Subcutaneous preadipocyte (primary cell): ENCODE measurements around the gene CHST12. TPM values are rescaled to one million over a fixed set of nuclear protein-coding genes. Genes with fewer than 3 reads are reported as not detected.

Source experiments
- small RNA-seq: library from RNA; depleted of rRNA; stranded (forward); fragments of <200 nt; gene quantifications from one replicate; pipeline ENCODE3, GENCODE V24; 2012
- total RNA-seq: library from RNA; depleted of rRNA; stranded (reverse); fragments of >200 nt; gene quantifications from 2 replicates; pipeline ENCODE4 v1.2.3, GENCODE V29; 2012

Gene CHST12
- total RNA-seq: 1.8 and 2.7 TPM in 2 replicates

GRCh38 chr7:2403014-2403717 is at the start of gene CHST12:
Gene CHST12 (plus strand): TSS chr7:2403611. CDS start chr7:2432640, 29,029 bp downstream.

GRCh38 chr7:2354186-2354938 is 49.0 kb upstream of the CHST12 start, which contains the start of gene EIF3B:
Gene EIF3B (plus strand): TSS chr7:2354827. CDS start chr7:2354922, 95 bp downstream.

GRCh38 chr7:2476298-2476697 is 72.9 kb downstream of the CHST12 start, which contains the start of gene GRIFIN:
Gene GRIFIN (minus strand): TSS chr7:2476398. CDS start chr7:2476383, 15 bp downstream.

Small RNA genes lying within 50 kb of the gene (small RNA-seq; reads per million reads assigned to genes)
- gene AC004840.2: not detected

Other genes with a start within 250 kb of the CHST12 start
- gene MAD1L1, start 170.7 kb upstream of the CHST12 start, total RNA-seq: 35.6 and 44.4 TPM in 2 replicates
- 15.8 and 17.4 TPM in 2 replicates for gene MRM2, start 161.4 kb upstream of the CHST12 start, total RNA-seq
- gene NUDT1, start 161.4 kb upstream of the CHST12 start, total RNA-seq: 26.6 and 36.0 TPM in 2 replicates
- gene SNX8, start 89.2 kb upstream of the CHST12 start, total RNA-seq: 17.3 and 23.7 TPM in 2 replicates
- 191 and 238 TPM in 2 replicates for gene EIF3B, start 48.8 kb upstream of the CHST12 start, total RNA-seq
- not detected in 2 replicates for gene GRIFIN, start 72.8 kb downstream of the CHST12 start, total RNA-seq
- gene LFNG, start 116.2 kb downstream of the CHST12 start, total RNA-seq: 1.1 and 3.7 TPM in 2 replicates
- 26.8 and 30.5 TPM in 2 replicates for gene BRAT1, start 151.9 kb downstream of the CHST12 start, total RNA-seq
- gene IQCE, start 155.4 kb downstream of the CHST12 start, total RNA-seq: 9.2 and 11.7 TPM in 2 replicates
- 19.0 and 24.6 TPM in 2 replicates for gene TTYH3, start 228.4 kb downstream of the CHST12 start, total RNA-seq